Right lobe of liver (tissue), 6 donors: ENCODE data around the gene SLC5A11. TPM values are rescaled to one million over a fixed set of nuclear protein-coding genes. Genes with fewer than 3 reads are reported as not detected.

Source experiments
- ATAC-seq, 4 donors: fragments of 200-7000 bp; cut with Tn5 transposase; one replicate each; pipeline ENCODE4 v1.9.1; 2020; ENCODE audit warnings: mild to moderate bottlenecking in 4 of 4, moderate library complexity in 4 of 4
- DNase-seq, 3 donors: peaks; one replicate each; pipeline ENCODE4 v3.0.0-alpha.2; 2020
- H3K27ac ChIP-seq, 3 donors: fragments of 200-600 bp; one replicate each; pipeline ENCODE4 v1.8.0; 2022
- H3K27me3 ChIP-seq, 2 donors: fragments of 200-600 bp; one replicate each; pipeline ENCODE4 v1.8.0; 2022
- H3K36me3 ChIP-seq, 4 donors: fragments of 200-600 bp; sonication (generic) in 1 of 4; one replicate each; pipeline versions ENCODE4 v1.5.1 to v1.8.0; 2017 to 2022; ENCODE audit warnings: control low read depth in 1 of 4
- H3K4me1 ChIP-seq, 4 donors: fragments of 200-600 bp; sonication (generic) in 1 of 4; one replicate each; pipeline versions ENCODE4 v1.5.1 to v1.8.0; 2017 to 2022; ENCODE audit warnings: control low read depth in 1 of 4
- H3K4me3 ChIP-seq, 3 donors: fragments of 200-600 bp; one replicate each; pipeline ENCODE4 v1.8.0; 2022
- H3K9me3 ChIP-seq, 4 donors: fragments of 200-600 bp; sonication (generic) in 1 of 4; one replicate each; pipeline versions ENCODE4 v1.5.1 to v1.8.0; 2017 to 2022; ENCODE audit warnings: control low read depth in 1 of 4
- CTCF ChIP-seq, 4 donors: fragments of 200-600 bp in 3 of 4; fragments of 450-650 bp in 1 of 4; IDR thresholded peaks; one replicate each; pipeline versions ENCODE4 v1.5.1 to v1.8.0; 2016 to 2022; ENCODE audit warnings: antibody characterized with exemption in 4 of 4, mild to moderate bottlenecking in 2 of 4
- POLR2A ChIP-seq: fragments of 450-650 bp; IDR thresholded peaks from one replicate; pipeline ENCODE4 v1.6.1; 2017; ENCODE audit warnings: antibody characterized with exemption, mild to moderate bottlenecking
- WGBS: methylation state at CpG from one replicate; pipeline ENCODE4 v1.1.6; 2018; ENCODE audit warnings: low coverage, low lambda C conversion rate; ENCODE audit not compliant: insufficient coverage; ENCODE audit errors: missing lambda C conversion rate; 5-methylcytosine and 5-hydroxymethylcytosine counted together
- intact Hi-C, 2 donors: fragments of 100-400 bp; cut with DNase I; formaldehyde crosslinking; loops; one replicate each; pipeline versions ENCODE4 v1.11.2 to v1.14.1; 2022
- total RNA-seq, 6 experiments: library from RNA; depleted of rRNA in 2 of 6; stranded (reverse); fragments of >200 nt in 2 of 6; fragmentation: NEBNext Ultra II Directional in 3 of 6; extraction: Animal tissue kit (Norgen Biotek cat#: 25700) in 3 of 6; gene quantifications; one replicate each; pipeline versions ENCODE4 v1.1.0 to v1.2.4, GENCODE V29; 2016 to 2023
- donor health status: DM: no; HTN: yes; CAD: no.
- donor health status: DM: no; HTN: no; CAD: no.
- donor health status: DM: no; HTN: no; CAD: no.
- donor health status: DM: no; HTN: yes; CAD: no.
- donor health status: DM: no; HTN: yes; CAD: no.

Gene SLC5A11
- total RNA-seq, 6 experiments from 2014 or later: 0.43 to 1.6 (median 1.2) TPM

GRCh38 chr16:24829153-24829552, 16.6 kb upstream of the SLC5A11 start:
- Histone ChIP-seq H3K27ac (no peak overlapping the region), H3K36me3 (peaks cover 0 to 26% (median 12%) of the 10 kb centered on the region in 4 donors), H3K4me1 (no peaks in the 10 kb centered on the region), H3K9me3 (no peaks in the 10 kb centered on the region), H3K4me3 (no peak overlapping the region), H3K27me3 (no peaks in the 10 kb centered on the region)
- 26% methylated on average over 3 of the region's 5 CpGs for WGBS
- ATAC-seq: peak in 3 of 4 donors; percentile 31 to 42 (median 37)
- TF ChIP-seq POLR2A (no peak), CTCF (IDR thresholded peaks at IDR 0.05) (no peak)
- intact Hi-C loops: no loop called here
- no peak for DNase-seq

DNA sequence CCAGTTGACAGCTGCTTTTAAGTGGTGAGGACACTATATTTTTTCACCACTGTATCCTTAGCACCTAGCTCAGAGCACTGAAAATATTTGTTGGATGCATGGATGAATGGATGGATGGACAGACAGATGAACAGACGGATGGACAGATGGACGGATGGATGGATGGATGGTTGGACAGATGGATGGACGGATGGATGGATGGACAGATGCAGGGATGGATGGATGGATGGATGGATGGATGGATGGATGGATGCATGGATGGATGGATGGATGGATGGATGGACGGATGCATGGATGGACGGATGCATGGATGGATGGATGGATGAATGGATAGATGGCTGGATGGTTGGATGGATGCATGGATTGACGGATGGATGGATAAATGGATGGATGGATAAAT, 12.4 kb upstream of the SLC5A11 start:
- Histone ChIP-seq H3K27ac (no peak overlapping the region), H3K9me3 (no peaks in the 10 kb centered on the region), H3K4me3 (no peak overlapping the region), H3K27me3 (no peaks in the 10 kb centered on the region), H3K36me3 (no peaks in the 10 kb centered on the region), H3K4me1 (peaks cover 0 to under 1% (median 0%) of the 10 kb centered on the region in 4 donors)
- ATAC-seq: no peak
- no peak for DNase-seq
- TF ChIP-seq CTCF (IDR thresholded peaks at IDR 0.05) (no peak), POLR2A (no peak)
- intact Hi-C loops: no loop called here
- 83% methylated on average over 6 of the region's 6 CpGs for WGBS

DNA sequence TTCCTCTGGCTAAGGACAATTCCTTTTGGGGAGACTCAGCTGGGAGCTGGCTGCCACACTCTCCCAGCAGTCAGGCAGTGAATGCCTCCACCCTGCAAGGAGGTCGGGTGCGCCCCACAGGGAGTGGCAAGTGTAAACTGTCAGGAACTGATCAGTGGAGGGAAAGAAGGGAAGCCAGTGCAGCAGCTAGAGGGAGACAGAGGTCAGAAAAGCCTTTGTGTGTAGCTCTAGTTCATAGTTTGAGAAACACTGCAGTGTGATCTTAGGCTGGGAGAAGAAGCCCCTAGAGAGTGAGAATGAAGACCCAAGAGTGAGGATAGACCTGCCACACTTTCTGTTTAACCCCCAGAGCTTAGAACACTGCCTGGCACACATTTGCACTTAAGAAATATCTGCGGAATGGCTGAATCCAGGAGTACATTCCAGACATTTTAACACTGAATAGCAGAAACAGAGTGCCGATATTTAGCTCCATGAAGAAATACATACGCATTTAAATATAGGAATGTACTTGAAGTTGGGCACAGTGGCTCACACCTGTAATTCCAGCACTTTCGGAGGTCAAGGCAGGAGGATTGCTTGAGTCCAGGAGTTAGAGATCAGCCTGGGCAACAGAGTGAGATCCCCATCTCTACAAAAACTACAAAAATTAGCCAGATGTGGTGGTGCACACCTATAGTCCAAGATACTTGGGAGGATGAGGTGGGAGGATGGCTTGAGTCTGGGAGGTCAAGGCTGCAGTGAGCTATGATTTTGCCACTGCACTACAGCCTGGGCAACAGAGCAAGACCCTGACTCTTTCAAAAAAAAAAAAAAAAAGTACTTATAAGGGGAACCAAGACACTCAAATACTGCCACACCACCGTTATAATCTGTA, 11.1 kb upstream of the SLC5A11 start:
- peak; percentile 52 to 68 (median 60) for ATAC-seq
- Histone ChIP-seq H3K36me3 (no peaks in the 10 kb centered on the region), H3K4me1 (peaks cover 0 to 11% (median 0%) of the 10 kb centered on the region in 4 donors), H3K27ac (no peak overlapping the region), H3K9me3 (no peaks in the 10 kb centered on the region), H3K4me3 (no peak overlapping the region), H3K27me3 (no peaks in the 10 kb centered on the region)
- intact Hi-C loops: no loop called here
- no peak for DNase-seq
- 65% methylated on average over 7 of the region's 7 CpGs for WGBS
- TF ChIP-seq POLR2A: no peak
- peak; percentile 39 to 54 (median 42) for TF ChIP-seq CTCF (IDR thresholded peaks at IDR 0.05)

GRCh38 chr16:24836836-24837235, 8.9 kb upstream of the SLC5A11 start:
- intact Hi-C loops: no loop called here
- H3K27ac ChIP-seq: no peak overlapping the region
- H3K4me3 ChIP-seq: no peak overlapping the region
- H3K9me3 ChIP-seq: no peaks in the 10 kb centered on the region
- peaks cover 0 to 14% (median 0%) of the 10 kb centered on the region in 4 donors for H3K4me1 ChIP-seq
- no peak for DNase-seq
- no peaks in the 10 kb centered on the region for H3K36me3 ChIP-seq
- WGBS: 88% methylated on average over 6 of the region's 6 CpGs
- TF ChIP-seq POLR2A (no peak), CTCF (IDR thresholded peaks at IDR 0.05) (no peak)
- no peak for ATAC-seq
- H3K27me3 ChIP-seq: no peaks in the 10 kb centered on the region
